ENCODE data around the gene RUNDC1.
"Not testable (repeated sequence)": the region's sequence is repeated elsewhere in the genome, so short reads cannot be mapped to it uniquely, and the experiment has no call there.

RUNDC1 gene

GRCh38 chr17:42980274-42980765 is at the start of gene RUNDC1:
Gene RUNDC1 (plus strand): TSS chr17:42980565. CDS start chr17:42980577, 12 bp downstream.
- peak; percentile 80 to 89 for DNase-seq (ENCODE audit: low read depth in 2 of 2)

DNA sequence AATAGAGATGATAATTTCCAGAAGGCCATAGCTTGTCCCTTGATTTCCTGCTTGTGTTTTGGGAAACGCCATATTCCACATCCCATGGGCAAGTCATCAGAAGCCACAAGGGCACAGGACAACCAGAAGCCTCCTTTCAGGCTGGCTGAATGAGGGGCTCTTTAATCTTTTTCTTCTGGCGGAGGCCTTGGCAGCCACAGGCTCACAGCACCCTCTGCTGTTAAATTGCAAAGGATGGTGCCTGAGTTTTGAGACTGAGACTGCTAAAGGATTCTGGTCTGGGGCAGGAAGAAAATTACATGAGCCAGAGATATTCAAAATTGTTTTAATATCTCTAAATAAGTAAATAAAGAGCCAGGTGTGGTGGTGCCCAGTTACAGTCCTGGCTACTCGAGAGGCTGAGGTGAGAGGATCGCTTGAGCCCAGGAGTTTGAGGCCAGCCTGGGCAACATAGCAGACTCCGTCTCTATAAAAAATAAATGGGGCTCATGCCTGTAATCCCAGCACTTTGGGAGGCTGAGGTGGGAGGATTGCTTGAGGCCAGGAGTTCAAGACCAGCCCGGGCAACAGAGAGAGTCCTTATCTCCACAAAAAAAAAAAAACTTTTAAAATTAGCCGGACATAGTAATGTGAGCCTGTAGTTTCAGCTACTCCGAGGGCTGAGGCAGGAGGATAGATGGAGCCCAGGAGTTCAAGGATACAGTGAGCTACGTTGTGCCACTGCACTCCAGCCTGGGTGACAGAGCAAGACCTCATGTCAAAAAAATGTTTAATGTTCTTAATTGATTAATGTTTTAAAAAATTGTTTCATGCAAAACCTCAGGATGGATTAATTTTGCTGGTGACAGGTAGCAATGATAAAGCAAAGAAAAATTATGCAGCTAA is 42.4 kb upstream of the RUNDC1 start:
- no peak for DNase-seq (ENCODE audit: low read depth in 2 of 2)

DNA sequence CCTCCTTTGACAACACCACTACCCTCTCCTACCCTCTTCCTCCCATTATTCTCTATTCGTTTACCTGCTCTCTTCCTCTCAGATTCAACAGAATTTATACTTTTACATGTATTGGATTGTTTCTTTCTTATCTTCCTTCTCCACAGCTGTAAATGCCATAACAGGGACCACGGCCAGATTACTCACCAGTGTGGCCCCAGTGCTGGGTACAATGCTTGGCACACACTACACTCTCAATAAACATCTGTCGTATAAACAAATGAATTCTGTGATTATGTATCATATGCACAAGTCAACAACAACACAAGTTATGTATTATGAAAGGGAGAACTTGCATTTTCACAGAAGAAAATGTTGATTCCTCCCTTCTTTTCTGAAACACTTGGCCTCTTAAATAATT is 36.2 kb upstream of the RUNDC1 start:
- no peak for DNase-seq (ENCODE audit: low read depth in 2 of 2)

GRCh38 chr17:42946812-42947211 is 33.6 kb upstream of the RUNDC1 start:
- no peak for DNase-seq (ENCODE audit: low read depth in 2 of 2)

DNA sequence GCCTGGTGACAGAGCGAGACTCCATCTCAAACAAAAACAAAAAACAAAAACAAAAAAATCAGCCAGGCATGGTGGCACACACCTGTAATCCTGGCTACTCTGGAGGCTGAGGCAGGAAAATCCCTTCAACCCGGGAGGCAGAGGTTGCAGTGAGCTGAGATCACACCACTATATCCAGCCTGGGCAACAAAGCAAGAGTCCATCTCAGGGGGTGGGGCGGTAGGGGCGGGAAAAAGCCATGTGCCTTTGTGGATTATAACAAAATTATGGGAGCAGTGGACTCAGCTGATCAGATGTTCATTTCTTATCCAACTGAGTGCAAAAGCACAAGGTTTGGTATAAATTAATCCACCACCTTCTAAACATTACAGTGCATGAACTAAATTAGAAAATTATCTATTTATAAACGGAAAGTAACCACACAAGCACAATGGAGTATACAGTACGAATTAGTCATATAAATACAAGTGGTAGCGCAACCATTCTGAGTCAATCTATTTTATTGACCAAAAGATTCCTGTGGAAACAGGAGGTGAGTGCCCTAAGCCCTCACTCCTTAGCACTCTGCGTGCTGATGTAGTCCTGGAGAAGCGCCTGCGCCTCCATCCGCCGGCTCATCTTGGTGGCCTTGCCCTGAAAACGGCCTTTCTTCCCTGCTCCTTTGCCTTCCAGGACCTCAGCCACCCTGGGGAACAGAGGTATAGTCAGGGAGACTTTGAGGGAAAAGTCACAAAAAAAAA is 30.2 kb upstream of the RUNDC1 start:
- no peak for DNase-seq (ENCODE audit: low read depth in 2 of 2)

DNA sequence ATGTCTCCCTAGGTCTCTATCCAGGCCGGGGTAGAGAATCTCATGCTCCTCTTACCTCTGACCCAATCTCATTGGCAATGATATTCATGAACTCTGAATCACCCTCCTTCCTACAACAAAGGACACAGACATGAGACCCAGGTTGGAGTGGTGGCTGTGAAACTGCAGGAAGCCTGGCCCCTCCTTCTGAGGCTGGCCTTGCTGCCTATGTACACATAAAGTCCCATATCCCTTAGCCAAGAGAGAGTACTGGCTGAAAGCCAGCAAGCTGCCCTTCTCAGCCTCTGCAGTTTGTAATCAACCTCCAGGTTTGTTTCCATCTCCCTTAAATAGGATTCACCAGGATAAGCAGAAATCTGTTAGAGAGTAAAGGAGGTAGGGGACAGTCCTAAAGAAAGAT is 26.7 kb upstream of the RUNDC1 start:
- no peak for DNase-seq (ENCODE audit: low read depth in 2 of 2)

DNA sequence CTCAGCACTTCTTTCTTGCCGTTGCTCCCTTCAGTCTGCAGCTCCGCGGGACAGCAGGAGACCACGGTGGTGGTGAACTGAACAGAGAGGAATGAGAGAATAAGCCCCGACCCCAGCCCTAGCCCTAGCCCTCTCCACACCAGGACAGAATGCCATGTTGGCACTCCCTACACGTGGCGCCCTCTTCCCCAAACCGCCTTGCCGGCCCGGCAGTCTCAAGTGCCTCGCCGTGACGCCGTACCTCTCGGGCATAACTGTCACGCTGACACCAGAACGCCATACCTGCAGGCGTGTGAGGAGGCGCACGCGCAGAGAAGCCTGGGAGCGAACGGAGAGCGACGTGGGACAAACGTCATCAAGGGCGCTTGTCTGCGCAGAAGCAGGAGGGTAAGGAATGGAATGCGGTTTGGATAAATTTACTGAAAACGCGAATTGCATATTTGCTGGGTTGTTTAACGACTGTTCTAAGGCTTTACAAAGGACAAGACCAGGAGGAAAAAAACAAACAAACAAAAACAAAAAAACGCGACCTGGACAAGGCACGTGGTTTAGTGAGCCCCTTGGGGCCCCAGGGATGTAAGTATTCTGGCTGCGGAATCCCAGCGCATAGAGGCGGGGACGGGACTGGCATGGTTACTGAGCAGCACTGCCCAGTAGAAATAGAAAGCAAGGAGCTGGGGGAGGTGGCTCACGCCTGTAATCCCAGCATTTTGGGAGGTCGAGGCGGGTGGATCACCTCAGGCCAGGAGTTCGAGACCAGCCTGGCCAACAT is 16.0 kb upstream of the RUNDC1 start, which contains the start of gene AARSD1:
TSS of gene AARSD1 (minus strand) at position 294 of the 772 bp plus-strand sequence. CDS start at position 280, 14 bp downstream.
- DNase-seq (ENCODE audit: low read depth in 2 of 2), result peak; percentile 80 to 87

DNA sequence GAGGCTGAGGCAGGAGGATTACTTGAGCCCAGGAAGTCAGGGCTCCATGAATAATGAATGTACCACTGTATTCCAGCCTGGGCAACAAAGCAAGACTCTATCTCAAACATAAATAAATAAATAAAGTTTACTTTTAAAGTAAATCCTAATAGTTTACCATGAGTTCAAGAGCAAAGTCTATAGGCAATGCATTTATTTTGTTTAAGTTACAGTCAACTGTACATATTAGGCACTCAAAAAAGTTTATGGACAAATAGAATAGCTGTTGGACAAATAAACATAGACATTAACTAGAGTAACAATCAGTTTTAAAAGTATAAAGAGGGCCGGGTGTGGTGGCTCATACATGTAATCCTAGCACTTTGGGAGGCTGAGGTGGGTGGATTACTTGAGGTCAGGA is 12.4 kb upstream of the RUNDC1 start:
- no peak for DNase-seq (ENCODE audit: low read depth in 2 of 2)

DNA sequence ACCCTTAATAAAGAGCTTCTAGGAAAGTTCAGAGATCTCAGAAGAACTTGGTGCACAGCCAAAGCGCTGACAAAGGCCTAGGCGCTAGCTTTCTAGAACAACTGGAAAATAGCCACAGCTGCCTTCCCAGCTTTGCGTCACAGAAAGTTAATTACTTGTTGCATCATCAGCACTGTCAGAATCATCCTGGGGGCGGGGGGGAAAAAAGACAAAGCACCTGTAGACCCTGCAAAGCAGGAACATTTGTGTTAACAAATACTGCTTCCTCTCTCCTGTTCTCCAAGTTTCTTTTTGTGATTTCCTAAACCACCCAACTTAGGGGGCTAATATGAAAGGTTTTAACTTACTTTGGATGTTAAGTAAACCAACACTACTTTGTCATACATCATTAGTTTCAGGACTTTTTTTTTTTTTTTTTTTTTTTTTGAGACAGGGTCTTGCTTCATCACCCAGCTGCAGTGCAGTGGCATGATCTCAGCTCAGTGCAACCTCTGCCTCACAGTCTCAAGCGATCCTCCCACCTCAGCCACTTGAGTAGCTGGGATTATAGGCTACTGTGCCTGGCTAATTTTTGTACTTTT is 11.3 kb upstream of the RUNDC1 start:
- no peak for DNase-seq (ENCODE audit: low read depth in 2 of 2)

GRCh38 chr17:42971589-42971988 is 8.8 kb upstream of the RUNDC1 start:
- no peak for DNase-seq (ENCODE audit: low read depth in 2 of 2)

DNA sequence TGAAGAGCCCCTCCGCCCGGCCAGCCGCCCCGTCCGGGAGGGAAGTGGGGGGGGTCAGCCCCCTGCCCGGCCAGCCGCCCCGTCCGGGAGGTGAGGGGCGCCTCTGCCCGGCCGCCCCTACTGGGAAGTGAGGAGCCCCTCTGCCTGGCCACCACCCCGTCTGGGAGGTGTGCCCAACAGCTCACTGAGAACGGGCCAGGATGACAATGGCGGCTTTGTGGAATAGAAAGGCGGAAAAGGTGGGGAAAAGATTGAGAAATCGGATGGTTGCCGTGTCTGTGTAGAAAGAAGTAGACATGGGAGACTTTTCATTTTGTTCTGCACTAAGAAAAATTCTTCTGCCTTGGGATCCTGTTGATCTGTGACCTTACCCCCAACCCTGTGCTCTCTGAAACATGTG is 7.0 kb upstream of the RUNDC1 start:
- not testable (repeated sequence) for DNase-seq (ENCODE audit: low read depth in 2 of 2)

GRCh38 chr17:42975265-42975664 is 5.1 kb upstream of the RUNDC1 start:
- no peak for DNase-seq (ENCODE audit: low read depth in 2 of 2)

GRCh38 chr17:42975701-42976100 is 4.7 kb upstream of the RUNDC1 start:
- DNase-seq (ENCODE audit: low read depth in 2 of 2), result not testable (repeated sequence)

GRCh38 chr17:42979511-42980273 is 673 bp upstream of the RUNDC1 start, which contains the start of gene PTGES3L:
Gene PTGES3L (minus strand): TSS chr17:42980080. CDS start chr17:42980053, 27 bp downstream.
- no peak for DNase-seq (ENCODE audit: low read depth in 2 of 2)

DNA sequence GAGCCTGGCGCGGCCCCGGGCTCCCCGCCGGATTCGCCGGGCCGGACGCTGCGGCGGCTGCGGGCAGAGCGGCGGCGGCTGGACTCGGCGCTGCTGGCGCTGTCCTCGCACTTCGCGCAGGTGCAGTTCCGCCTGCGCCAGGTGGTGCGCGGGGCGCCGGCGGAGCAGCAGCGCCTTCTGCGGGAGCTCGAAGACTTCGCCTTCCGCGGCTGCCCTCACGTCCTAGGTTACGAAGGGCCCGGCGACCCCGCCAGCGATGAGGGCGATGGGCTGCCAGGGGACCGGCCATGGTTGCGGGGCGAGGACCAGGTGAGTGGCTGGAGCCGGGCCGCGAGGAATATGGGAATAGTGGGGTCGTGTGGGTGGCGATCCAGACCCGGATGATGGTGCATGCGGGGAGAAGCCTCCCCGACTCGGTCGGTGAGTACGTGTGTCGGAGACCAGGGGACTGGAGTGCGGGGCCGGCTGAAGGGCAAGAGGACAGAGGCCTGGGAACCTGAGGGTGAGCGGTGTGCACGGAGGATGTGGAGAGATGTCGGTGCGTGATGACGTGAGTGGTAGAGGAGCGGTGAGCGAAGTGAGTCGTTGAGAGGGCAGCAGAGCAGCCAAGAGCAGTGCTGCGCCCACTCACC is 517 bp downstream of the RUNDC1 start:
- DNase-seq (ENCODE audit: low read depth in 2 of 2), result peak; percentile 28 to 68

- no peak for DNase-seq (ENCODE audit: low read depth in 2 of 2)
Observed at GRCh38 chr17:42982266-42982665, 1.9 kb downstream of the RUNDC1 start.

DNA sequence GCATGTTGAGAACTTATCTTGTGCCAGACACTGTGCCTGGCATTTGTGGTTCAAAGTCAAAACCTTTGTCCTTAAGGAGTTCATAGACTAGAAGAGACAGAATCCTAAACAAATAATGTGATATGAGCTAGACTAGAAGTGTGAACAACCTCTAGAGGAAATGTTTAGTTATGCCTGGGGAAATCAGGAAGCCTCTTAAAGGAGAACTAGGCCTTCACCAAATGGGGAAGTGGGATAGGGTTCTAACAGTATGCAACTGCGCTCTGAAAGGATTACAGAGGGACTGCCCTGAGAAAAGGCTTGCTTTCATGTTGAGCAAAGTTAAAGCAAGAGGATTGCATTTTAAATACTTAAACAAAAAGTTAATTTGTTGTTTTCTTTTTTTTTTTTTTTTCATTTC is 4.9 kb downstream of the RUNDC1 start:
- no peak for DNase-seq (ENCODE audit: low read depth in 2 of 2)

- no peak for DNase-seq (ENCODE audit: low read depth in 2 of 2)
Observed at GRCh38 chr17:42989141-42989540, 8.8 kb downstream of the RUNDC1 start.

DNA sequence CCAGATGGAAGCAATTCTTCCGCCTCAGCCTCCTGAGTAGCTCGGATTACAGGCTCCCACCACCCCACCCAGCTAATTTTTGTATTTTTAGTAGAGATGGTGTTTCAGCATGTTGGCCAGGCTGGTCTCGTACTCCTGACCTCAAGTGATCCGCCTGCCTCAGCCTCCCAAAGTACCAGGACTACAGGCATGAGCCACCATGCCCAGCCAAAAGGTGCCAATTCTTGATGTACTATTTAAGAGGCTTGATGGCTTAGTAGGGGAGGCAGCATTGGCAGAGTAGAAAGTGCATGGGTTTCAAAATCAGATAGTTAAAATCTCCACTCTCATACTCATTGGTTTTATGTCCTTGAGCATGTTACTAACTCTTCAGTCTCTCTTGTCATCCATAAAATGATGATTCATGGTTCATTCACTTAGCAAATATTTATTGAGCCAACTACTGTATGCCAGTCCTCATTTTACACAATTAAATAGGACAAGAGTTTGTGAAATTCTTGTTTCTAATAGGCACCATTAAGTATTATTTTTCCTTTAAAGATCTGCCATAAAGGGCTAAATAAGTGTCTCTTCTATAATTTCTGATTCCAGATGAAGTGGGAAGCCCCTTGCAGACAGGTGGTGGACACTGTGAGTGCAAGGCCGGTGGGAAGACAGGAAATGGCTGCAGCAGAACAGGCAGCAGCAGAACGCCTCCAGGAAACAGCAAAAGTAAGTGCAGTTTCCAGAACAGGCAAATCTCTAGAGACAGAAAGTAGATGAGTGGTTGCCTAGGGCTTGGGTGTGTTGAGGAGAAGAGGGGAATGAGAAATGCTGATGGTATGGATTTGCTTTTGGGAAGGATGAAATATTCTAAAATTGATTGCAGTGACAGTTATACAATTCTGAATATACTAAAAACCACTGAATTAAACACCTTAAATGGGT is 9.6 kb downstream of the RUNDC1 start:
- DNase-seq (ENCODE audit: low read depth in 2 of 2), result no peak

Measured in stimulated activated CD4-positive, alpha-beta T cell treated with anti-CD3 and anti-CD28 coated beads, Interleukin-12 subunit alpha, Interleukin-12 subunit beta, amount 100 ng/mL, for 24 hours (primary cell).